Measurements from ENCODE around the gene PARD6A. TPM values are rescaled to one million over a fixed set of nuclear protein-coding genes. Genes with fewer than 3 reads are reported as not detected.

Gene PARD6A
- total and polyA plus RNA-seq, 9 donors, result 0.53 to 12.9 (median 4.7) TPM

DNA sequence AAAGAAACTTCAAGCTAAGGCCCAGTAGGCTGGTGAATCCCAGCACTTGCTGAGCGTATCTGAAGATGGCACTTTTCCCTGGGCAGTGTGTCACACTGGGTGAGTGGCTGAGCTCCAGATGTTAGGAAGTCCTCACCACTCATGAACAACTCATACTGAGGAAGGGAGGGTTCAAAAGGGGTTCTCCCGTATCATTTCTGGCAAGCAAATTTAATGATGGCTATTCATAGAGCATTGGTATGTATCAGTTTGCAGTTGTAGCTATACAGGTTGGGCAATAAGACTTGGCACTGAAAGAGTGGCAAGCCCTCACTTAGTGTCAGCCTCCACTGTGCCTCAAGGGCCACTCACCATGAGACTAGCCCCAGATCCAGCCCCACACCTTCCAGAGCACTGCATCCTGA, 47.6 kb downstream of the PARD6A start:
- intact Hi-C loops (cut with DNase I), result no loop called here
- H3K9me3 ChIP-seq, result no peaks in the 10 kb centered on the region
- no peaks in the 10 kb centered on the region for H3K4me1 ChIP-seq (ENCODE audit: insufficient read depth)
- TF ChIP-seq POLR2A (IDR thresholded peaks at IDR 0.05), result no peak
- no peak for TF ChIP-seq EP300 (IDR thresholded peaks at IDR 0.05)
- TF ChIP-seq, protein P1, sequence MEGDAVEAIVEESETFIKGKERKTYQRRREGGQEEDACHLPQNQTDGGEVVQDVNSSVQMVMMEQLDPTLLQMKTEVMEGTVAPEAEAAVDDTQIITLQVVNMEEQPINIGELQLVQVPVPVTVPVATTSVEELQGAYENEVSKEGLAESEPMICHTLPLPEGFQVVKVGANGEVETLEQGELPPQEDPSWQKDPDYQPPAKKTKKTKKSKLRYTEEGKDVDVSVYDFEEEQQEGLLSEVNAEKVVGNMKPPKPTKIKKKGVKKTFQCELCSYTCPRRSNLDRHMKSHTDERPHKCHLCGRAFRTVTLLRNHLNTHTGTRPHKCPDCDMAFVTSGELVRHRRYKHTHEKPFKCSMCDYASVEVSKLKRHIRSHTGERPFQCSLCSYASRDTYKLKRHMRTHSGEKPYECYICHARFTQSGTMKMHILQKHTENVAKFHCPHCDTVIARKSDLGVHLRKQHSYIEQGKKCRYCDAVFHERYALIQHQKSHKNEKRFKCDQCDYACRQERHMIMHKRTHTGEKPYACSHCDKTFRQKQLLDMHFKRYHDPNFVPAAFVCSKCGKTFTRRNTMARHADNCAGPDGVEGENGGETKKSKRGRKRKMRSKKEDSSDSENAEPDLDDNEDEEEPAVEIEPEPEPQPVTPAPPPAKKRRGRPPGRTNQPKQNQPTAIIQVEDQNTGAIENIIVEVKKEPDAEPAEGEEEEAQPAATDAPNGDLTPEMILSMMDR (IDR thresholded peaks at IDR 0.05), result no peak
- WGBS, 3 donors, result 71 to 85% (median 84%) methylated on average over 2 of the region's 2 CpGs
- no peak overlapping the region for H3K4me3 ChIP-seq
- H3K36me3 ChIP-seq, result no peaks in the 10 kb centered on the region
- H3K27ac ChIP-seq, result no peak overlapping the region
- DNase-seq, result no peak
- no peaks in the 10 kb centered on the region for H3K27me3 ChIP-seq

DNA sequence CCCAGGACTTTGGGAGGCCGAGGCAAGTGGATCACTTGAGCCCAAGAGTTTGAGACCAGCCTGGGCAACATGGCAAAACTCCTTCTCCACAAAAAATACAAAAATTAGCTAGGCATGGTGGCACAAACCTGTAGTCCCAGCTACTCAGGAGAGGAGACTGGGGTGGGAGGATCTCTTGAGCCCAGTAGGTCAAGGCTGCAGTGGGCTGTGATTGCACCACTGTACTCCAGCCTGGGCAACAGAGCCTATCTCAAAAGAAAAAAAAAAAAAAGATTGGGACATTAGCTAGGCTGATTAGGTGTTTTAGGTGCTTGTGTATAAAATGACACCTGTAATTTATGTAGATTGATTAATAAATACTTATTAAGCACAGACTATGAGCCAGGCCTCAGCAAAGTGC, 48.3 kb downstream of the PARD6A start:
- intact Hi-C loops (cut with DNase I), result no loop called here
- Histone ChIP-seq H3K4me3 (no peak overlapping the region), H3K4me1 (ENCODE audit: insufficient read depth) (no peaks in the 10 kb centered on the region), H3K27ac (no peak overlapping the region), H3K36me3 (no peaks in the 10 kb centered on the region), H3K27me3 (no peaks in the 10 kb centered on the region), H3K9me3 (no peaks in the 10 kb centered on the region)
- WGBS, 3 donors, result 89 to 100% (median 96%) methylated on average over 1 of the region's 1 CpG
- TF ChIP-seq, protein P1 (IDR thresholded peaks at IDR 0.05), result no peak
- TF ChIP-seq POLR2A (IDR thresholded peaks at IDR 0.05) (no peak), EP300 (IDR thresholded peaks at IDR 0.05) (no peak)
- no peak for DNase-seq

DNA sequence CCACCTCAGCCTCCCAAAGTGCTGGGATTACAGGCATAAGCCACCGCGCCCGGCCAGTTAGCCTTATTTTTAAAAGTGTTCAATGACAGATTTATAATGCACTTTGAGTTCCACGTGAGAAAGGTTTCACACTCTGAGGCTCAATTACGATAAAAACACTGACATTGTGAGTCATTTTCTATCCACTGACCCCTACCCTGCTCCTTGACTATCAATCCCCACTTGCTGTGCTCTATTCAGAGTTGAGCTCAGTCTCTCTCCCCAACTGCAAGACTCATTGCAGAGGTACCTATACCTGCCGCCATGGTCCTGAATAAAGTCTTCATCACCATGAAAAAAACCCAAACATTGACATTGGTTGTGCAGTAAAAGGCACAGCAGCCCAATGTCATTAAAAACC, 49.8 kb downstream of the PARD6A start:
- H3K9me3 ChIP-seq, result no peaks in the 10 kb centered on the region
- H3K4me1 ChIP-seq (ENCODE audit: insufficient read depth), result no peaks in the 10 kb centered on the region
- H3K36me3 ChIP-seq, result no peaks in the 10 kb centered on the region
- no peaks in the 10 kb centered on the region for H3K27me3 ChIP-seq
- no peak for DNase-seq
- 88 to 91% (median 91%) methylated on average over 6 of the region's 6 CpGs for WGBS, 3 donors
- intact Hi-C loops (cut with DNase I), result no loop called here
- H3K4me3 ChIP-seq, result no peak overlapping the region
- H3K27ac ChIP-seq, result no peak overlapping the region
- TF ChIP-seq EP300 (IDR thresholded peaks at IDR 0.05) (no peak), POLR2A (IDR thresholded peaks at IDR 0.05) (no peak)
- TF ChIP-seq, protein P1 (IDR thresholded peaks at IDR 0.05), result no peak

Other genes starting within 250 kb of the PARD6A start
- gene ZDHHC1, start 244.5 kb upstream of the PARD6A start, total RNA-seq, result 10 to 100 TPM; 17.3 to 45.5 (median 24.8) TPM
- 10 to 100 TPM in 1 of 2 donors, 1 to 10 TPM in 1; 1.4 to 15.7 TPM for gene ZDHHC1, start 244.5 kb upstream of the PARD6A start, polyA plus RNA-seq
- 10 to 100 TPM in 5 of 7 donors, 1 to 10 TPM in 2; 1.3 to 26.3 (median 17.1) TPM for gene HSD11B2, start 229.8 kb upstream of the PARD6A start, total RNA-seq
- 1 to 10 TPM; 4.6 to 5.1 TPM for gene HSD11B2, start 229.8 kb upstream of the PARD6A start, polyA plus RNA-seq
- 100 to 1,000 TPM in 1 of 7 donors, 10 to 100 TPM in 6; 35.8 to 113 (median 63.0) TPM for gene ATP6V0D1, start 179.8 kb upstream of the PARD6A start, total RNA-seq
- 10 to 100 TPM; 32.5 to 66.0 TPM for gene ATP6V0D1, start 179.8 kb upstream of the PARD6A start, polyA plus RNA-seq
- under 1 TPM in 2 of 7 donors, not detected in 5; 0.48 to 0.55 TPM for gene AGRP, start 177.4 kb upstream of the PARD6A start, total RNA-seq
- gene AGRP, start 177.4 kb upstream of the PARD6A start, polyA plus RNA-seq, result under 1 TPM in 1 of 2 donors, not detected in 1; 0.11 TPM
- 10 to 100 TPM; 22.3 to 96.3 (median 85.6) TPM for gene RIPOR1, start 132.1 kb upstream of the PARD6A start, total RNA-seq
- 10 to 100 TPM; 31.9 to 38.7 TPM for gene RIPOR1, start 132.1 kb upstream of the PARD6A start, polyA plus RNA-seq
- 10 to 100 TPM; 21.0 to 47.6 (median 42.2) TPM for gene CTCF, start 98.4 kb upstream of the PARD6A start, total RNA-seq
- gene CTCF, start 98.4 kb upstream of the PARD6A start, polyA plus RNA-seq, result 10 to 100 TPM; 26.8 to 48.4 TPM
- gene CARMIL2, start 15.8 kb upstream of the PARD6A start, total RNA-seq, result 1 to 10 TPM in 2 of 7 donors, under 1 TPM in 4, not detected in 1; 0.23 to 1.5 (median 0.61) TPM
- gene CARMIL2, start 15.8 kb upstream of the PARD6A start, polyA plus RNA-seq, result under 1 TPM; 0.10 to 0.51 TPM
- 10 to 100 TPM; 22.5 to 40.8 (median 29.4) TPM for gene ACD, start 700 bp upstream of the PARD6A start, total RNA-seq
- 10 to 100 TPM in 1 of 2 donors, 1 to 10 TPM in 1; 5.3 to 35.8 TPM for gene ACD, start 700 bp upstream of the PARD6A start, polyA plus RNA-seq
- 10 to 100 TPM; 17.3 to 45.6 (median 21.7) TPM for gene ENKD1, start 5.8 kb downstream of the PARD6A start, total RNA-seq
- gene ENKD1, start 5.8 kb downstream of the PARD6A start, polyA plus RNA-seq, result 10 to 100 TPM in 1 of 2 donors, 1 to 10 TPM in 1; 8.0 to 29.8 TPM
- 1 to 10 TPM; 2.2 to 8.2 (median 4.6) TPM for gene C16orf86, start 5.9 kb downstream of the PARD6A start, total RNA-seq
- gene C16orf86, start 5.9 kb downstream of the PARD6A start, polyA plus RNA-seq, result 1 to 10 TPM in 1 of 2 donors, under 1 TPM in 1; 0.13 to 6.8 TPM
- 10 to 100 TPM in 6 of 7 donors, 1 to 10 TPM in 1; 8.6 to 15.9 (median 13.4) TPM for gene GFOD2, start 58.4 kb downstream of the PARD6A start, total RNA-seq
- 10 to 100 TPM in 1 of 2 donors, 1 to 10 TPM in 1; 8.3 to 10.9 TPM for gene GFOD2, start 58.4 kb downstream of the PARD6A start, polyA plus RNA-seq
- gene RANBP10, start 145.6 kb downstream of the PARD6A start, total RNA-seq, result 10 to 100 TPM in 6 of 7 donors, 1 to 10 TPM in 1; 8.3 to 19.6 (median 17.1) TPM
- gene RANBP10, start 145.6 kb downstream of the PARD6A start, polyA plus RNA-seq, result 10 to 100 TPM; 13.0 to 15.5 TPM
- gene TSNAXIP1, start 145.9 kb downstream of the PARD6A start, total RNA-seq, result 10 to 100 TPM in 1 of 7 donors, 1 to 10 TPM in 6; 2.4 to 13.1 (median 3.2) TPM
- 1 to 10 TPM; 2.7 to 3.7 TPM for gene TSNAXIP1, start 145.9 kb downstream of the PARD6A start, polyA plus RNA-seq
- gene THAP11, start 181.4 kb downstream of the PARD6A start, total RNA-seq, result 10 to 100 TPM; 31.0 to 59.7 (median 46.6) TPM
- gene THAP11, start 181.4 kb downstream of the PARD6A start, polyA plus RNA-seq, result 10 to 100 TPM; 17.3 to 30.6 TPM
- 10 to 100 TPM; 35.9 to 98.1 (median 67.8) TPM for gene NUTF2, start 186.0 kb downstream of the PARD6A start, total RNA-seq
- gene NUTF2, start 186.0 kb downstream of the PARD6A start, polyA plus RNA-seq, result 100 to 1,000 TPM in 1 of 2 donors, 10 to 100 TPM in 1; 67.6 to 105 TPM
- 10 to 100 TPM; 35.8 to 44.9 (median 42.0) TPM for gene CENPT, start 186.7 kb downstream of the PARD6A start, total RNA-seq
- 10 to 100 TPM; 18.4 to 57.4 TPM for gene CENPT, start 186.7 kb downstream of the PARD6A start, polyA plus RNA-seq
- 10 to 100 TPM; 34.7 to 65.3 (median 54.0) TPM for gene EDC4, start 212.1 kb downstream of the PARD6A start, total RNA-seq
- 10 to 100 TPM; 29.8 to 37.9 TPM for gene EDC4, start 212.1 kb downstream of the PARD6A start, polyA plus RNA-seq
- gene NRN1L, start 223.9 kb downstream of the PARD6A start, total RNA-seq, result 1 to 10 TPM in 6 of 7 donors, under 1 TPM in 1; 0.95 to 3.9 (median 2.5) TPM
- gene NRN1L, start 223.9 kb downstream of the PARD6A start, polyA plus RNA-seq, result 1 to 10 TPM in 1 of 2 donors, not detected in 1; 4.7 TPM
- gene PSKH1, start 232.3 kb downstream of the PARD6A start, total RNA-seq, result 10 to 100 TPM; 13.6 to 38.9 (median 31.6) TPM
- 10 to 100 TPM in 1 of 2 donors, 1 to 10 TPM in 1; 9.6 to 26.6 TPM for gene PSKH1, start 232.3 kb downstream of the PARD6A start, polyA plus RNA-seq

Data from ovary (tissue), 9 donors.